Common myeloid progenitor, CD34-positive (primary cell): ENCODE results near the gene CRYL1.

Experiments used
- CTCF ChIA-PET: fragments of 350-600 bp; sonication (Branson Sonifier 250); formaldehyde crosslinking; loops from one replicate; lab custom pipeline; 2021; ENCODE audit warnings: antibody characterized with exemption; lab: Charles Lee
- POLR2A ChIA-PET: fragments of 350-600 bp; sonication (Branson Sonifier 250); formaldehyde crosslinking; loops from one replicate; lab custom pipeline; 2021; ENCODE audit warnings: antibody characterized with exemption; lab: Charles Lee
- DNase-seq, 3 donors: peaks; one replicate each; pipeline versions ENCODE4 v3.0.0 to v3.0.0-alpha.2; 2013
- H3K27ac ChIP-seq, 2 experiments: 1 replicate in 1 of 2; 2 replicates in 1 of 2; pipeline ENCODE4 v1.7.0; 2013; ENCODE audit warnings: inconsistent platforms in 2 of 2, low read length in 2 of 2, mild to moderate bottlenecking in 2 of 2, low read depth in 1 of 2, moderate library complexity in 1 of 2; ENCODE audit not compliant: severe bottlenecking in 2 of 2, insufficient read depth in 1 of 2, poor library complexity in 1 of 2
- H3K27me3 ChIP-seq, 5 experiments: replicated peaks in 2 of 5; 1 replicate in 3 of 5; 2 replicates in 2 of 5; pipeline versions ENCODE4 v1.6.1 to v1.7.0; 2013; ENCODE audit warnings: low read length in 4 of 5, mild to moderate bottlenecking in 2 of 5, moderate library complexity in 2 of 5, inconsistent platforms in 1 of 5; ENCODE audit not compliant: insufficient read depth in 5 of 5, control insufficient read depth in 4 of 5
- H3K36me3 ChIP-seq, 4 experiments: 1 replicate in 2 of 4; 2 replicates in 2 of 4; pipeline versions ENCODE4 v1.6.1 to v1.7.0; 2013; ENCODE audit warnings: low read length in 3 of 4, control low read depth in 1 of 4, mild to moderate bottlenecking in 1 of 4; ENCODE audit not compliant: control insufficient read depth in 4 of 4, insufficient read depth in 4 of 4
- H3K4me1 ChIP-seq, 4 experiments: 1 replicate in 3 of 4; 2 replicates in 1 of 4; pipeline versions ENCODE4 v1.6.1 to v1.7.1; 2013; ENCODE audit warnings: low read length in 3 of 4, mild to moderate bottlenecking in 3 of 4, control low read depth in 1 of 4, inconsistent platforms in 1 of 4, moderate library complexity in 1 of 4; ENCODE audit not compliant: control insufficient read depth in 4 of 4, insufficient read depth in 4 of 4; ENCODE audit errors: control extremely low read depth in 1 of 4
- H3K4me3 ChIP-seq, 7 experiments: 1 replicate in 4 of 7; 2 replicates in 3 of 7; pipeline versions ENCODE4 v1.5.1 to v1.7.0; 2013; ENCODE audit warnings: mild to moderate bottlenecking in 7 of 7, low read length in 6 of 7, moderate library complexity in 6 of 7, inconsistent platforms in 2 of 7, low read depth in 2 of 7, control low read depth in 1 of 7; ENCODE audit not compliant: insufficient read depth in 4 of 7, control insufficient read depth in 1 of 7; ENCODE audit errors: extremely low read depth in 1 of 7
- H3K9me3 ChIP-seq, 5 experiments: 1 replicate in 4 of 5; 2 replicates in 1 of 5; pipeline versions ENCODE4 v1.6.1 to v1.7.1; 2013; ENCODE audit warnings: low read length in 4 of 5, mild to moderate bottlenecking in 2 of 5, inconsistent platforms in 1 of 5, low read depth in 1 of 5, moderate library complexity in 1 of 5; ENCODE audit not compliant: control insufficient read depth in 4 of 5, insufficient read depth in 2 of 5; ENCODE audit errors: control extremely low read depth in 1 of 5
- WGBS: methylation state at CpG from one replicate; pipeline ENCODE4 v1.1.5; 2013; ENCODE audit not compliant: insufficient coverage; 5-methylcytosine and 5-hydroxymethylcytosine counted together

Gene CRYL1

DNA sequence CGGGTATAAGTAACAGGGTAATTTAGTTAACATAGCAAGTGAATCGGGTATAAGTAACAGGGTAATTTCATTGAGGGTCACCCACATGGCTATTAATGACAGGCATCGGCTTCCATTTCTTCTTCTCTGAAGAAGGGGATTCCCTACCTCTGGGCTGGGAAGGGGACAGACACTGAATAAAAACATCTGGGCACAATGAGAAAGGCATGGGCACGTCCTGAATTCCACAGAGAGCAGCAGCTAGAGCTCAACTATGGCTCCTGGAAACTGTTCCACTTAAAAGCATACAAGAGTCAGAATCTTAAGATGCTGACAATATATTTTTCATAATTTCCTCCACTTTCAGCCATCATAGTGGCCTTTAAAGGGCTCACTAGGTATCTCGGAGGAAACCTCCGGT is 51.8 kb downstream of the CRYL1 start:
- ChIA-PET POLR2A (no interaction called here), CTCF (interaction anchor here (0.8 to 1.1 kb wide), 2 partner anchors 18 to 230 kb away, joined by 3 read pairs; partner anchors contain the start of gene IL17D)
- Histone ChIP-seq H3K4me1 (peaks cover 2 to 19% (median 16%) of the 10 kb centered on the region in 4 experiments), H3K27me3 (no peaks in the 10 kb centered on the region), H3K4me3 (no peak overlapping the region), H3K9me3 (no peaks in the 10 kb centered on the region), H3K36me3 (no peaks in the 10 kb centered on the region), H3K27ac (no peak overlapping the region)
- no peak for DNase-seq
- WGBS = 91% methylated on average over 6 of the region's 6 CpGs

DNA sequence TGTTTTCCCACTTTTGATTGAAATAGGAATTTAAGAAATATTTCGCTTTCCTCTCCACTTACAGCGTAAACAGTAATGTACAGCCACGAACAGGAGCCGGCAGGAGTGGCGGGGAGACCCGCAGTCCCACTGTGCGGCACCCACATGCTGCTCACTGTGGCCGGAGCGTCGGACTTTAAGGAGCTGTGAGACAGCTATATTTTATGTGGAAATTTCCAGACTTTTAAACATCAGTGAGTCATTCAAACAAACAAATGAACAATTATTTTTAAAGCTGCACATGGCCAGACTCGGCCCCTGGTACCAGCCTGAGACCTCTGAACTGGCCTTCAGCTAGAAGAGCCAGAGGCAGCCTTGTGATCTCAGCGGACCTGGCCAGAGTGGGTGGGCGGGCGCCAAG is 52.5 kb downstream of the CRYL1 start:
- no peak for DNase-seq
- H3K36me3 ChIP-seq = no peaks in the 10 kb centered on the region
- WGBS = 97% methylated on average over 12 of the region's 14 CpGs
- no peaks in the 10 kb centered on the region for H3K9me3 ChIP-seq
- H3K4me3 ChIP-seq = no peak overlapping the region
- H3K27me3 ChIP-seq = no peaks in the 10 kb centered on the region
- H3K27ac ChIP-seq = no peak overlapping the region
- ChIA-PET CTCF (no interaction called here), POLR2A (no interaction called here)
- H3K4me1 ChIP-seq = peaks cover 2 to 19% (median 16%) of the 10 kb centered on the region in 4 experiments

DNA sequence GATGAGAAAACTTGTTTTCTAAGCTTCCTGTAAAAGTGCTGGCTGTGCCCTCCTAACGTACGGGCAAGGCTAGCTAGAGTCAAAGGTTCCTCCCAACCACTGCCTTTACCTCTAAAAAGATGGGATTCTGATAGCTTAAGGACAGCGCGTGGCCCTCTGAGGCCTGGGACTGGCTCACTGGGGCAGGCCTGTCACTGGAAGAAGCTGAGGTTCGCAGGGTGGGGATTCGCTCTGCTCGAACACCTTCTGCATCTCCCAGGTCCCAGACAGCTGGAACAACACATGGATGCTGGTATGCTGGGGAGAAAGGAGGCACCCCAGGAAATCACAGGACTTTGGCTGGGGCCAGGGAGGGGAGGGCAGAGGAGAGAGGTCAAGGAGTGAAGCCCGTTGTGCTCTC is 53.1 kb downstream of the CRYL1 start:
- ChIA-PET POLR2A (no interaction called here), CTCF (no interaction called here)
- Histone ChIP-seq H3K27me3 (no peaks in the 10 kb centered on the region), H3K9me3 (no peaks in the 10 kb centered on the region), H3K4me3 (no peak overlapping the region), H3K27ac (no peak overlapping the region), H3K4me1 (peaks cover 2 to 19% (median 16%) of the 10 kb centered on the region in 4 experiments), H3K36me3 (no peaks in the 10 kb centered on the region)
- WGBS = 95% methylated on average over 7 of the region's 8 CpGs
- no peak for DNase-seq

DNA sequence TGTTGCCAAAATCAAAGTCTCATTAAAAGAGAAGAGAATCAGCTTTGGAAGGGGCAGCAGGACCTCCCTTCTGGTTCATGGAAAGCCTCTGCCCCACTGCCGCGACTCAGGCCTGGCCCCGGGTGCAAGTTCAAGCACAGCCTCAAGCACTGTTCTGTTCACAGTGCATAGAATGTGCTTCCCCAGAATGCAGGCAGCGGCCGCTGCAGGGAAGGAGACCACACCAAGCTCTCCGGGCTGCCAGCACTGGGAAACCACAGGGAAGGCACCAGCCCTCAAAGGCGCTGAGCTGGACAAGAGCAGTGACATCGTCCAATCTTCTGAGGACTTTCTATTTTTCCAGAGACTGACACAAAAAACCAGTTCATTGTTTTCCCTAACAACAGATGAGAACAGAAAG is 55.5 kb downstream of the CRYL1 start:
- WGBS = 98% methylated on average over 7 of the region's 8 CpGs
- H3K4me3 ChIP-seq = no peak overlapping the region
- peaks cover 0 to 3% (median 0%) of the 10 kb centered on the region in 4 experiments for H3K4me1 ChIP-seq
- ChIA-PET CTCF (interaction anchor here (1.1 to 1.5 kb wide), 2 partner anchors 18 to 274 kb away, joined by 3 read pairs; no protein-coding TSS in a partner anchor), POLR2A (no interaction called here)
- H3K9me3 ChIP-seq = no peaks in the 10 kb centered on the region
- no peaks in the 10 kb centered on the region for H3K36me3 ChIP-seq
- no peaks in the 10 kb centered on the region for H3K27me3 ChIP-seq
- DNase-seq = no peak
- no peak overlapping the region for H3K27ac ChIP-seq

DNA sequence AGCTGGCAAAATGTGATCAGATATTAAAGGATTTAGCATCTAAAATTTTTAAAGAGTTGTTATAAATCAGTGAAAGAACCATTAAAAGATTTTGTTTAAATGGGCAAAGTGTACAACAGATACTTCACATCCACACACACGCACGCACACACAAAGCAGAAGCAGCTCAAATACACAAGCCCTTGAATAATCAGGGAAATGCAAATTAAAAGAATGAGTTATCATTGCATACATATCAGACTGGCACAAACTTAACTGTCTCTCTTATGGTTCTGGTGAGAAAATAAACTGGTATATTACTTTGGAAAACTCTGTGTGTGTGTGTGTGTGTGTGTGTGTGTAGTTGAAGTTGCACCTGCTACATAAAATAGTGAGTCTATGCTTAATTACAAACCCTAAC is 59.3 kb downstream of the CRYL1 start:
- no CpG with 5 or more reads among the region's 2 CpGs for WGBS
- peaks cover 0 to 13% (median 6%) of the 10 kb centered on the region in 4 experiments for H3K4me1 ChIP-seq
- DNase-seq = no peak
- no peak overlapping the region for H3K27ac ChIP-seq
- H3K4me3 ChIP-seq = no peak overlapping the region
- H3K36me3 ChIP-seq = no peaks in the 10 kb centered on the region
- CTCF ChIA-PET = no interaction called here
- H3K27me3 ChIP-seq = no peaks in the 10 kb centered on the region
- POLR2A ChIA-PET = no interaction called here
- no peaks in the 10 kb centered on the region for H3K9me3 ChIP-seq

DNA sequence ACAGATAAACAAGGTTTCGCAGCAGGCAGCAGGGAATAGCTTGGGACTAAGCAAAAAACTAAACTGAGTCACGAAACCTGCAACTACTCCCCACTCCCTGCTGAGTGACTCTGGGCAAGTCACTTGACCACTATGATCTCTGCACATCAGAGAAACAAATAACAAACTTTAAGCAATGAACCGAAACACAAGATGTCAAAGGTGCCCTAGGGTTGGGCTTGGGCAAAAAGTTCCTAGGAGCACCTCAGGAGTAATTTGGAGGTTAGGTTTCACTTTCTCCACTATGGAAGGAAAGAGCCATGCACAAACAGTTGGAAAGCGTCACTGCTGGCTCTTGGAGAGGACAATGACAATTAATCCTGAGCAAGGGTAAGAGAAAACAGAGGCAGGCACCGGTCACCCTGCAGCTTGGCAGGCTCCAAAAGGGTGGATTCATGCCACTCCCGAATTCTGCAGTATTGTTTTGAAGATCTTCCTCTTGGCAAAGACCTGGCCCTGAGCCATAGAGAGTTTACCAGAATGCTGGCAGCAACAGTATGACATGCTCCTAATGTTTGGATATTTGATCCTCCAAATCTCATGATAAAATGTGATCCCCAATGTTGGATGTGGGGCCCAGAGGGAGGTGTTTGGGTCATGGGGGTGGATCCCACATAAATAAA is 60.3 kb downstream of the CRYL1 start:
- ChIA-PET CTCF (no interaction called here), POLR2A (no interaction called here)
- Histone ChIP-seq H3K36me3 (no peaks in the 10 kb centered on the region), H3K27ac (no peak overlapping the region), H3K27me3 (no peaks in the 10 kb centered on the region), H3K9me3 (no peaks in the 10 kb centered on the region), H3K4me1 (peaks cover 0 to 18% (median 10%) of the 10 kb centered on the region in 4 experiments), H3K4me3 (no peak overlapping the region)
- WGBS = 94% methylated on average over 5 of the region's 6 CpGs
- DNase-seq = no peak

DNA sequence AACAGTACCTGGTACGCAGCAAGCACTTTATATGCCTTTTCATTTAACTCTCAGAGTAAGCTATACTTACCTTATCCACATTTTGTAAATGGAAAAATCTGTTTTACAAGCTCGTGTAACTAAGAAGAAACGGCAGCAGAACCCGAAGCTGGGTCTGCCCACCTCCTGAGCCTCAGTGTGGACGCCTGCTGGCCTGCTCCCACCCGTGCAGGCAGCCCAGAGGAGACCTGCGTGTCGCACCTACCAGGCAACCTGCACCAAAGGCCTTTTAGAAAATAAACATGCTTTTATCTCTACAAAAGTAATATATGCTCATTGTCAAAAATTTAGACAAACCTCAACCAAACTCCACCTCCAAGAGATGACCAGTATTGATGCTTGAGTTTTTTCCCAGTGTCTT is 62.7 kb downstream of the CRYL1 start:
- Histone ChIP-seq H3K36me3 (no peaks in the 10 kb centered on the region), H3K27ac (no peak overlapping the region), H3K9me3 (no peaks in the 10 kb centered on the region), H3K27me3 (no peaks in the 10 kb centered on the region), H3K4me3 (no peak overlapping the region), H3K4me1 (peaks cover 0 to 19% (median 10%) of the 10 kb centered on the region in 4 experiments)
- WGBS = 100% methylated on average over 3 of the region's 8 CpGs
- ChIA-PET POLR2A (no interaction called here), CTCF (interaction anchor here (0.6 to 1.1 kb wide), 2 partner anchors 15 to 506 kb away, joined by 3 read pairs; no protein-coding TSS in a partner anchor)
- no peak for DNase-seq
